Keratinocyte (primary cell): ENCODE data around the gene GRIPAP1. TPM values are rescaled to one million over a fixed set of nuclear protein-coding genes. Genes with fewer than 3 reads are reported as not detected.

Experiments used
- DNase-seq: peaks from one replicate; pipeline ENCODE4 v3.0.0-alpha.2; 2011; ENCODE audit warnings: low read depth, missing footprints, low spot score
- FAIRE-seq: peaks from 2 replicates; lab custom pipeline; 2011; peaks lifted over from hg19 to GRCh38; lab: Jason Lieb, UNC
- H2AFZ ChIP-seq: 2 replicates; pipeline ENCODE4 v1.6.0; 2012; ENCODE audit warnings: low read length, control low read depth, inconsistent platforms; ENCODE audit not compliant: control insufficient read depth
- H3K27ac ChIP-seq: 2 replicates; pipeline ENCODE4 v1.5.1; 2011; ENCODE audit warnings: low read length; ENCODE audit not compliant: control insufficient read depth, insufficient read depth
- H3K27me3 ChIP-seq: 3 replicates; pipeline ENCODE4 v1.6.0; 2011; ENCODE audit warnings: low read length; ENCODE audit not compliant: control insufficient read depth, insufficient read depth; ENCODE audit errors: extremely low read depth
- H3K36me3 ChIP-seq, 2 experiments: 2 replicates in 1 of 2; 3 replicates in 1 of 2; pipeline ENCODE4 v1.5.1; 2011; ENCODE audit warnings: low read length in 2 of 2, mild to moderate bottlenecking in 1 of 2; ENCODE audit not compliant: control insufficient read depth in 2 of 2, insufficient read depth in 2 of 2; ENCODE audit errors: extremely low read depth in 1 of 2
- H3K4me1 ChIP-seq: 3 replicates; pipeline ENCODE4 v1.5.1; 2011; ENCODE audit warnings: low read length; ENCODE audit not compliant: control insufficient read depth, insufficient read depth; ENCODE audit errors: extremely low read depth
- H3K4me2 ChIP-seq: 3 replicates; pipeline ENCODE4 v1.6.0; 2011; ENCODE audit warnings: low read depth, low read length; ENCODE audit not compliant: control insufficient read depth, insufficient read depth; ENCODE audit errors: extremely low read depth
- H3K4me3 ChIP-seq, 3 experiments: fragments of 200-600 bp in 1 of 3; sonication (generic) in 1 of 3; 2 replicates in 2 of 3; 3 replicates in 1 of 3; pipeline ENCODE4 v1.5.1; 2011 to 2016; ENCODE audit warnings: low read length in 3 of 3, mild to moderate bottlenecking in 3 of 3, control low read depth in 2 of 3, inconsistent platforms in 1 of 3, low read depth in 1 of 3, mixed read lengths in 1 of 3, mixed run types in 1 of 3, moderate library complexity in 1 of 3; ENCODE audit not compliant: control insufficient read depth in 2 of 3, insufficient read depth in 2 of 3; ENCODE audit errors: extremely low read depth in 1 of 3
- H3K79me2 ChIP-seq: 2 replicates; pipeline ENCODE4 v1.6.0; 2012; ENCODE audit warnings: low read length; ENCODE audit not compliant: control insufficient read depth, insufficient read depth
- H3K9ac ChIP-seq: 3 replicates; pipeline ENCODE4 v1.6.0; 2011; ENCODE audit warnings: low read length; ENCODE audit not compliant: control insufficient read depth, insufficient read depth; ENCODE audit errors: extremely low read depth
- H3K9me1 ChIP-seq: 3 replicates; pipeline ENCODE4 v1.6.0; 2011; ENCODE audit warnings: low read length; ENCODE audit not compliant: control insufficient read depth, insufficient read depth; ENCODE audit errors: extremely low read depth
- H3K9me3 ChIP-seq: 2 replicates; pipeline ENCODE4 v1.5.1; 2012; ENCODE audit warnings: low read depth, low read length; ENCODE audit not compliant: control insufficient read depth
- H4K20me1 ChIP-seq: 3 replicates; pipeline ENCODE4 v1.6.0; 2011; ENCODE audit warnings: low read length; ENCODE audit not compliant: control insufficient read depth, insufficient read depth; ENCODE audit errors: extremely low read depth
- CTCF ChIP-seq, 3 experiments: IDR thresholded peaks in 1 of 3; conservative IDR thresholded peaks in 1 of 3; optimal IDR thresholded peaks in 1 of 3; 2 replicates in 2 of 3; 3 replicates in 1 of 3; pipeline versions ENCODE3 to v1.5.1; 2011; ENCODE audit warnings: low read length in 3 of 3, mild to moderate bottlenecking in 3 of 3, moderate library complexity in 2 of 3, control low read depth in 1 of 3, inconsistent platforms in 1 of 3; ENCODE audit not compliant: insufficient read depth in 2 of 3; ENCODE audit errors: extremely low read depth in 1 of 3
- EZH2 ChIP-seq: IDR thresholded peaks from one replicate; pipeline ENCODE4 v1.6.1; 2012; ENCODE audit warnings: inconsistent platforms, mild to moderate bottlenecking, low read length, moderate library complexity
- dilution Hi-C: fragments of 300-500 bp; cut with MboI; formaldehyde crosslinking; loops from one replicate; pipeline ENCODE4 v1.7.0; 2020; ENCODE audit warnings: low sequenced_read_pairs; ENCODE audit not compliant: extremely low pct_ligation_motif_present
- polyA plus RNA-seq, 5 experiments: library from polyadenylated mRNA; depleted of rRNA in 3 of 5; stranded (reverse) in 3 of 5; stranded (forward) in 1 of 5; unstranded in 1 of 5; fragments of >200 nt; gene quantifications; 1 replicate in 1 of 5; 2 replicates in 3 of 5; 3 replicates in 1 of 5; pipeline versions ENCODE4 v1.2.1 to v1.2.3, GENCODE V29; 2011 to 2012; ENCODE audit warnings: missing spikeins in 2 of 5, low read depth in 1 of 5, low replicate concordance in 1 of 5

Gene GRIPAP1
- polyA plus RNA-seq, 1 donor (not counting 4 experiments of a cell fraction or from before 2014, with no cell fraction given): 23.0 TPM

GRCh38 chrX:48938721-48939425 is 63.2 kb downstream of the GRIPAP1 start:
- H3K36me3 ChIP-seq: peaks cover 5 to 6% of the 10 kb centered on the region in 2 experiments
- H3K79me2 ChIP-seq: peaks cover 29% of the 10 kb centered on the region
- H2AFZ ChIP-seq: no peak overlapping the region
- no peak overlapping the region for H3K9ac ChIP-seq
- H3K9me1 ChIP-seq: no peaks in the 10 kb centered on the region
- no peak for TF ChIP-seq CTCF (optimal IDR thresholded peaks at IDR 0.05 in 1 of 3, IDR thresholded peaks at IDR 0.05 in 1 of 3, conservative IDR thresholded peaks at IDR 0.05 in 1 of 3; ENCODE audit: extremely low read depth in 1 of 3, insufficient read depth in 2 of 3, low read length in 3 of 3)
- no peak for TF ChIP-seq EZH2
- no peak overlapping the region for H3K4me2 ChIP-seq
- H3K27ac ChIP-seq: no peak overlapping the region
- H4K20me1 ChIP-seq: no peaks in the 10 kb centered on the region
- H3K27me3 ChIP-seq: no peaks in the 10 kb centered on the region
- dilution Hi-C loops: no loop called here
- no peak overlapping the region for H3K4me3 ChIP-seq
- no peaks in the 10 kb centered on the region for H3K4me1 ChIP-seq
- no peak for DNase-seq
- no peaks in the 10 kb centered on the region for H3K9me3 ChIP-seq
- no peak for FAIRE-seq

GRCh38 chrX:48937054-48937907 is 64.8 kb downstream of the GRIPAP1 start:
- no peaks in the 10 kb centered on the region for H3K4me1 ChIP-seq
- no peaks in the 10 kb centered on the region for H3K9me1 ChIP-seq
- FAIRE-seq (no peak), DNase-seq (no peak)
- H2AFZ ChIP-seq: no peak overlapping the region
- dilution Hi-C loops: no loop called here
- no peak overlapping the region for H3K4me2 ChIP-seq
- no peak overlapping the region for H3K27ac ChIP-seq
- peaks cover 4 to 6% of the 10 kb centered on the region in 2 experiments for H3K36me3 ChIP-seq
- no peak overlapping the region for H3K4me3 ChIP-seq
- H3K27me3 ChIP-seq: no peaks in the 10 kb centered on the region
- H3K9me3 ChIP-seq: no peaks in the 10 kb centered on the region
- TF ChIP-seq EZH2 (no peak), CTCF (optimal IDR thresholded peaks at IDR 0.05 in 1 of 3, IDR thresholded peaks at IDR 0.05 in 1 of 3, conservative IDR thresholded peaks at IDR 0.05 in 1 of 3; ENCODE audit: extremely low read depth in 1 of 3, insufficient read depth in 2 of 3, low read length in 3 of 3) (no peak)
- no peaks in the 10 kb centered on the region for H4K20me1 ChIP-seq
- no peak overlapping the region for H3K9ac ChIP-seq
- peaks cover 26% of the 10 kb centered on the region for H3K79me2 ChIP-seq
